ENCODE data around the gene NSMCE1. TPM values are rescaled to one million over a fixed set of nuclear protein-coding genes. Genes with fewer than 3 reads are reported as not detected.

NSMCE1 gene
- total RNA-seq, 1 experiment from 2014 or later, result 73.3 TPM

- DNase-seq (ENCODE audit: low read depth), result peak; percentile 80
These were observed 23.0 kb downstream of the NSMCE1 start for GRCh38 chr16:27245276-27246172.

DNA sequence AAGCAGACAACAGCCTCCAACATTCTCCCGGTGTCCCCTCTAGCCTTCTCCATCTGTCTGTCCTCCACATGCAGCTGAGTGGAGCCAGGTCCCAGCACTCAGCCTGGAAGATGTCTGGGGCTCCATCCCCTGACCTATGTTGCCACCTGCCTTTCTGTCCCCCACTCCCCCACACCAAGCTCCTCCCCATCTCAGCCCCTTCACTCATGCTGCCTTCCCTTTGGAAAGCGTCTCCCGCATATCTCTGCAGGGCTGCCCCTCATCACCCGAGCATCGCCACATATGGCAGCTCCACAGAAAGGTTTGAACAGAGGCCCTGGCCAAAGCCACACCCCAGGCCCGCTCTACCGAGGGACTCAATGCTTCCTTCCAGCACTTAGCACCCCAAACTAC, 24.2 kb downstream of the NSMCE1 start:
- DNase-seq (ENCODE audit: low read depth), result no peak

- no peak for DNase-seq (ENCODE audit: low read depth)
These were observed 24.7 kb downstream of the NSMCE1 start for GRCh38 chr16:27243725-27244362.

DNA sequence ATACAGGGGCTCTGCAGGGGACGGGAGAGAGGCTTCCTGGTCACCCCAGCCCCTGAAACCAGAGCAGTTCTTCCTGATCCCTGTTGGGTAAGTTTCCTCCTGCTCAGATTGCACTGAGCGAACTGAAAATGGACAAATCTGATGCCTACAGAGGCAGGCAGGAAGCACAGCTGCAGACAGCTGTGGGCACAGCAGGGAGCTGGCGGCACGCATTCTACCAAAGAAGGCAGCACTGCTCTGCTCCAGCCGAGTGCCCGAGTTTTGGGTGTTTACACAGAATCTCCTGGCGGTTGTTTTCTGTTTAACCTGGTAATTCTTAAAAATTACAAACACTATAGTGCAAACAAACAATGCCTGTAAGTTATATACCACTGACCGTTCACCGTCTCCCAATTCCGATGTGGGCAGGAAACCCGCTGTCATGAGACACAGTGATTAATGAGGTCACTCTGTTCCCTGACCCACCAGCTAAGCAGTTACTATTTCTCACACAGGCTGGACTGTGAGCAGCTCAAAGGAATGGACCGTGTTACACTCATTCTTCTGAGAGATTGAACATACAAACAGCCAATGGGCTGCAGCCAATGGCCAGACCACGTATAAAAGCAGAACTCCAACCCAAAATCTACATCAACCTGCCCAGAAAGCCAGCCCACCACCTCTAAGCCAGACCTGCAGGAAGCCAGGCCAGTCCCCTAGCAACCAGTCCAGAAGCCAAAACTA, 25.5 kb downstream of the NSMCE1 start:
- DNase-seq (ENCODE audit: low read depth), result peak; percentile 89

GRCh38 chr16:27242398-27242797, 26.2 kb downstream of the NSMCE1 start:
- DNase-seq (ENCODE audit: low read depth), result no peak

GRCh38 chr16:27241658-27242057, 26.9 kb downstream of the NSMCE1 start:
- no peak for DNase-seq (ENCODE audit: low read depth)

- DNase-seq (ENCODE audit: low read depth), result peak; percentile 65
These were observed 27.5 kb downstream of the NSMCE1 start for GRCh38 chr16:27240948-27241531.

DNA sequence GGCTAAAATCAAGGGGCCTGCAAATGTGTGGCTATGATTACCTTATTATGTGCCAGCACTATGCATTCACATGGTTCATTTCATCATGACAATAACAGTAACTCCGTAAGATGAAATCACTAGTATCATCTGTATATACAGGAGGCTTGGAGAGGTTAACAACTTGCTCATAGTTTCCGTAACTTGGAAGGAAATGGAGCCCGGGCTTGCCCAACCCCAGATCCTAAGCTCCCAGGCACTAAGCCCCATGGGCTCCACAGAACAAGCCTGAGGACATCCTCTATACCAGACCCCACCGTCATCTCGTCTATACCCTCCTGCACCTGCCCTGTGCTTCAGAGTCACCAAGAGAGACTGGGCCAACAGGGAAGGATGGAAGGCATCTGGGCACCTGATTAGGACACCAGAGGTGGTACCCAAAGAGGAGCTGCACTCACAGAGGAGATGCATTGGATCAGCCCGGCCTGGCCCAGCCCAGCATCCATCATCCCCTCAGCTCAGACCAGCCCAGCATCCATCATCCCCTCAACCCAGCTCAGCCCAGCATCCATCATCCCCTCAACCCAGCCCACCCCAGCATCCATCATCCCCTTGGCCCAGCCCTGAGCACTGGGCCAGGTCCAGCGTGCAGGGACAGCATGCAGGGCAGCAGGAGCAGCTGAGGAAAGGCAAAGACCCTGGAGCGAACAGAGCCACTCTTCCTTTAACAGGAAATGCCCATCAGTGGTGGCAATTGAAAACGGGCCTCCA, 28.5 kb downstream of the NSMCE1 start:
- DNase-seq (ENCODE audit: low read depth), result no peak

GRCh38 chr16:27239026-27239425, 29.5 kb downstream of the NSMCE1 start:
- DNase-seq (ENCODE audit: low read depth), result no peak

DNA sequence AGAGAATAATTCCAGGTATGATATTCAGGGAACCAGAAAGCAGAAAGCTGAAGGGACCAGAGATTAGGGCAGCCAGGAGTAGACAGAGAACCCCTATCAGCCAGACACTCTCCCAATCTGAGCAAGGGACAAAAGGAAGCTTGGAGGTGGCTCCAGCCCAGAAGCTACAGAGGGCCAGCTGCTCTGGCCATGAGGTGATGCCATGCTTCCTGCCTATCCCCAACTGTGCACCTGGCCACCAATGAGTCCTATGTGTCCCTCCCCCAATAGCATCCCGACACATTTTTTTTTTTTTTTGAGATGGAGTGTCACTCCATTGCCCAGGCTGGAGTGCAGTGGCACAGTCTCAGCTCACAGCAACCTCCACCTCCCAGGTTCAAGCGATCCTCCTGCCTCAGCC, 30.0 kb downstream of the NSMCE1 start:
- no peak for DNase-seq (ENCODE audit: low read depth)

- no peak for DNase-seq (ENCODE audit: low read depth)
These were observed 30.5 kb downstream of the NSMCE1 start for GRCh38 chr16:27238016-27238587.

DNA sequence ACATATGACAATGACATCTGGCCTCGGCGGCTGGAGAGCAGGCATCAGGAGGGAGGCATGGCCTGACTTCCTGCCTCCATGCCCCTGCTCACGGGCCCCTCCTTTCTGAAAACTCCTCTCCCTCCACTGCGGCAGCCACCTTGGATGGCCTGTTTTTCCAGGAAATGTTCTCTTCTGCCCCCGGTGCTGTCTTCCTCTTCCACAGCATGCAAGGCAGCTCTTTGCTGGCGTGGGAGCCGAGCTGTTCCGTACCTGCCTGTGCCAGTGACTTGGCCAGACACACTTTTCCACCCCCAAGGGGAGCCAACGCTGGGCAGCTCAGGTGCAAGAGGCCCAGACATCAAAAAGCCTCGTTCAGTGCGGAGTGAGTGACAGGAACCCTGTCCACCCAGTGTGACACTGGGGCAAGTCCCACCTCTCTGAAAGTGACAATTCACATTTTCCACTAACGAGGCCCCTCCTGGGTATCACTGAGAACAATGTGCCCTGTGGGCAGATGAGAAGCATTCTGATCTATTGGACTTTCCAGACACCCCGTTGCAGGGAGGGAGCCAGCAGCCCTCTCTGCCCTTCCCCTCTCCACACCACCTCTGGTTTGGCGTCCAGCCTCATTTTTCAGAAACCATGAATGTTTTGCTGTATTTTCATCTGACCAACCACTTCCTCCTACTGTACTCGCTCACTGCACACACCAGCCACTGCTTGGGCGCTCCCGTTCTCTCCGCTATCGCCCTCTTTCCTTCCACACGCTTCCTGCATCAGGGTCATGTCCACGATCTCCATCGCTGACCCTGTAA, 31.2 kb downstream of the NSMCE1 start:
- DNase-seq (ENCODE audit: low read depth), result no peak

DNA sequence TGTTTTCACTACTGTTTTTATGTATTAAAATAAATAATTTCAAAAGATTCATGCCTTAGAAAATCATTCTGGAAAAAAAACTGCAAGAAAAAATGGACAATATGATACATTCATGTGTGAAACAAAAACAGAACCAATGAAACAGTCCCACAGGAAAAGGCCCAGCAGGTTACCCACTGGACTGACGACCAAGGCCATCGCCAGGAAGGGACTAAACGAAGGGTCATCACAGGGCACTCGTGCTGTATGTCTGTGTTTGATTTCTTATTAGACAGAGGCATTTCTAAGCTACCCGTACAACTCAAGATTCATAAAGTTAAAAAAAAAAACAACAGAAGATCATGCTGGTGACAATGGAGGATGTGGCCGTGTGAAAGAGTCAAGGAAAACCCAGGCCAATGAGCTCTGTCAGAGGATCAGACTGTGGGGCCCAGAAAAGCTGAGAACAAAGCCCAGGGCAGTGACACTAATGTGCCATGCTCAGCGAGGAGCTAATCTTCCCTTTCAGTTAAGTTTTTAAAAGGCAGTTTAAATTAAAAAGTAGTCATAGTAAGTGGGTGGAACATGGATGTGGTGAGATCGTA, 31.8 kb downstream of the NSMCE1 start:
- DNase-seq (ENCODE audit: low read depth), result no peak

DNA sequence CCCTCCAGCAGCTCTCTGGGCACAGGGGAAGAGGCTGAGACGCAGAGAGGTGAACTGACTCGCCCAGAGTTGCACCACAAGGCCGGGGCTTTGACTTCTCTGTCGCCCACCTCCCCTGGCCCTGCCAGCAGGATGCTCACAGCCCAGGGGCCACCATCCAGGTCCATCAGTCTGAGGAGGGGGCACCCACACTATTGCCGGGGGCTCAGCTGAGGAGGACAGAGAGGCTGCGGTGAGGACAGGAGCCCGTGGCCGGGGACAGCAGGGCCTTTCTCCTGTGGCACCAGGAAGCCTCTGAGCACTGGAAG, 32.7 kb downstream of the NSMCE1 start:
- DNase-seq (ENCODE audit: low read depth), result no peak

DNA sequence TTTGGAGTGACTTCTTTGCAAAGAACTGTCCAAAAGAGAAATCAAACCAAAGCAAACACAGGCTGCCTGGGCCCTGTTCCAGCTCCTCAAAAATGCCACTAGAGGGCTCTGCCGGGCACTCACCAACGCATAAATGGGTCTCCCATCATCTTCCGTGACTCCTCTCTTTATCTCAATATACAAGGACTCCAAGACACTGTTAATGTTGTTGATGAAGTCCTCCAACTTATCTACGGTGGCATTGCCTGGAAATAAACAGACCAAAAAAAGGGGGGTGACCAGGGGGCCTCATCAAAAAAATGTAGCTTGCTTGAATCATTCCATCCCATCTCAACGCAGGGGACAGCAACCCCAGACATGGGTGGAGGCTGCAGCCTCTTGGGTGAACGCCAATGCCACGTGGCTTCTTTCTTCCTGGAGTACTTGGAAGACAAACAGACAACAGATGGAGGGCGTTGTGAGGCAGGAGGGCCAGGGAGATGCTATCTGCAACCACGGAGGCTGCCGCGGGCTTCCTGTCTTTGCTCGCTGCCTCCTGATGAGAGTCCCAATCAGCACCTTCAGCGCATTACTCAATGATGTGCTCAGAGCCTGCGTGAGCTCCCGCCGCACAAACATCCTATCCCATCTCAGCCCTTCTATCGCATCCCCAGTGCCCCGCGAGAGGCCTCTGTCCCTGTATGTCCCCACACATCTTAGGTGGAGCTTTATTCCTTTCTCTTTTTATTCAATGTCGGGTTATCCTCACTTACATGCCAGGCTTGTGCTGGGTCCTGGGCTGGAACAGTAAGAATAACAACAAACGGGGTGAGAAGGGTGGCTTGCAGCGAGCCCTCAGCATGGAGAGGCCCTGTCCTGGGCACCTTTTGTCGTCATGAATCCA, 33.3 kb downstream of the NSMCE1 start:
- peak; percentile 87 for DNase-seq (ENCODE audit: low read depth)

GRCh38 chr16:27234603-27235002, 34.0 kb downstream of the NSMCE1 start:
- DNase-seq (ENCODE audit: low read depth), result no peak

- no peak for DNase-seq (ENCODE audit: low read depth)
These were observed 34.4 kb downstream of the NSMCE1 start for GRCh38 chr16:27234171-27234570.

DNA sequence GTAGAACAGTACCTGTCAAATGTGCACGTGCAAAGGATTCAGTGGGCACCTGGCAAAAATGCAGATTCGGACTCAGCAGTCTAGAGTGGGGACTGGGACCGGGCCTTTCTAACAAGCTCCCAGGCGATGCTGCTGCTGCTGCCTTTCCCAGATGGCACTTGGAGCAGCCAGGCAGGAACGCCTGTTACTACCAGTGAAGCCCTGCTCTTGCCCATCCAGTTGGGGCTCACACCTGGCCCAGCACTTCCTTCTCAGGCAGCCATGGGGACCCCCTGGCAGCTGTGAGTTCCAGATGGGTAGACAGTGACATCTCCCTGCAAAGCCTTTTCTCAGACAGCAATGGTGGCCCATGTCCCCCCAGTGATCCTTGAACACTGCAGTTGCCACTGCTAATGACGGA, 34.8 kb downstream of the NSMCE1 start:
- no peak for DNase-seq (ENCODE audit: low read depth)
